Measurements from ENCODE around the gene PTRHD1. TPM values are rescaled to one million over a fixed set of nuclear protein-coding genes. Genes with fewer than 3 reads are reported as not detected.
A peak's percentile ranks its signal among the peaks of the same experiment; 100 is the strongest.

Gene PTRHD1, protein sequence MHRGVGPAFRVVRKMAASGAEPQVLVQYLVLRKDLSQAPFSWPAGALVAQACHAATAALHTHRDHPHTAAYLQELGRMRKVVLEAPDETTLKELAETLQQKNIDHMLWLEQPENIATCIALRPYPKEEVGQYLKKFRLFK
- total RNA-seq, result 10 to 100 TPM; 17.3 to 45.0 (median 37.3) TPM

DNA sequence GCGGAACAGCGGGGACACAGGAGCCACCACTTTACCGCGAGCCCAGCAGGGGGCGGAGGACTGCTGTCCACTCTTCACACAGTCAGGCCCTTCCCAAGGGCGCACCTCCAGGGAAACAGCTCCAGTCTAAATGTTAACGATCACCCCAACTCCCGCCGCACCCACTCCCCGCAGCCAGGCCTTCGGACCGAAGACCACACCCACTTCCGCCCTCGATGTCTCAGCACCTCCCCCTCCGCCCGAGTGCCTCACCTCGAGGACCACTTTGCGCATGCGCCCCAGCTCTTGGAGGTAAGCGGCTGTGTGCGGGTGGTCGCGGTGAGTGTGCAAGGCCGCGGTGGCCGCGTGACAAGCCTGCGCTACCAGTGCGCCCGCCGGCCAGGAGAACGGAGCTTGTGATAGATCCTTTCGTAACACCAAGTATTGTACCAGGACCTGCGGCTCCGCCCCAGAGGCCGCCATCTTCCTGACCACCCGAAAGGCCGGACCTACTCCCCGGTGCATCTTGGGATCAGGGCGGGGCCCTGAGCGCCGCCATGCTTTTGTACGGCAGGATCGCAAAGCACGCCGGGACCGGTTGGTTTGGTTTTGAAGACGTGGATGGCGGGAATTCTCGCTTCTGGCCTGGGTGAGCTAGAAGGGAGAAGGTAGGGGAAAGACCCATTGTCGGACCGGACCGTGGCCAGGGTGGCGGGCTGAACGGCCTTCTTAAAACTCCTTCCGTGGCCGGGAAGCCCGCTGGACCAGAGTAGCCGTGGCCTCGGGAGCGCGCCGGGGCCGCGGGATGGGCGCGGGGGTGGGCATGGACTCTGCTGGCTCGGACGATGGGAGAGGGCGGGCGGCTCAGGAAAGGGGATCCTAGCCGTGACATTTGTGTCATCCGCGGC is at the start of gene PTRHD1, which contains the start of gene CENPO:
TSS of gene PTRHD1 (minus strand) at position 518 of the 887 bp plus-strand sequence. CDS start at position 504, 14 bp downstream.
TSS of gene CENPO (plus strand) at position 552 of the 887 bp plus-strand sequence. CDS start 495 bp downstream, outside the sequence.
- H3K27me3 ChIP-seq, result no peaks in the 10 kb centered on the region
- in situ Hi-C loops (cut with MboI; ENCODE audit: low sequenced_read_pairs in 4 of 4) (loop anchor here in 1 of 4 donors (25.0 kb wide), 1 partner anchor 381 kb away; no protein-coding TSS in a partner anchor), intact Hi-C loops (cut with DNase I; ENCODE audit: low total_unique reads) (loop anchor here (2.0 to 5.0 kb wide), 2 partner anchors 51 to 302 kb away; partner anchors contain the start of gene NCOA1)
- ATAC-seq (peak; percentile 97 to 98), DNase-seq (peak; percentile 93 to 95)
- peak within 1 kb of the TSS; percentile 67 to 94 (median 88) for H3K4me3 ChIP-seq
- TF ChIP-seq, protein P1, sequence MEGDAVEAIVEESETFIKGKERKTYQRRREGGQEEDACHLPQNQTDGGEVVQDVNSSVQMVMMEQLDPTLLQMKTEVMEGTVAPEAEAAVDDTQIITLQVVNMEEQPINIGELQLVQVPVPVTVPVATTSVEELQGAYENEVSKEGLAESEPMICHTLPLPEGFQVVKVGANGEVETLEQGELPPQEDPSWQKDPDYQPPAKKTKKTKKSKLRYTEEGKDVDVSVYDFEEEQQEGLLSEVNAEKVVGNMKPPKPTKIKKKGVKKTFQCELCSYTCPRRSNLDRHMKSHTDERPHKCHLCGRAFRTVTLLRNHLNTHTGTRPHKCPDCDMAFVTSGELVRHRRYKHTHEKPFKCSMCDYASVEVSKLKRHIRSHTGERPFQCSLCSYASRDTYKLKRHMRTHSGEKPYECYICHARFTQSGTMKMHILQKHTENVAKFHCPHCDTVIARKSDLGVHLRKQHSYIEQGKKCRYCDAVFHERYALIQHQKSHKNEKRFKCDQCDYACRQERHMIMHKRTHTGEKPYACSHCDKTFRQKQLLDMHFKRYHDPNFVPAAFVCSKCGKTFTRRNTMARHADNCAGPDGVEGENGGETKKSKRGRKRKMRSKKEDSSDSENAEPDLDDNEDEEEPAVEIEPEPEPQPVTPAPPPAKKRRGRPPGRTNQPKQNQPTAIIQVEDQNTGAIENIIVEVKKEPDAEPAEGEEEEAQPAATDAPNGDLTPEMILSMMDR (IDR thresholded peaks at IDR 0.05 in 4 of 5, conservative IDR thresholded peaks at IDR 0.05 in 1 of 5), result peak; percentile 57 to 72 (median 66)
- peak; percentile 31 to 36 for TF ChIP-seq POLR2A (IDR thresholded peaks at IDR 0.05)
- no peaks in the 10 kb centered on the region for H3K9me3 ChIP-seq
- H3K36me3 ChIP-seq, result no peaks in the 10 kb centered on the region
- H3K27ac ChIP-seq, result peak within 1 kb of the TSS; percentile 95 to 99 (median 98)
- peaks cover 16 to 17% of the 10 kb centered on the region in 2 donors for H3K4me1 ChIP-seq

DNA sequence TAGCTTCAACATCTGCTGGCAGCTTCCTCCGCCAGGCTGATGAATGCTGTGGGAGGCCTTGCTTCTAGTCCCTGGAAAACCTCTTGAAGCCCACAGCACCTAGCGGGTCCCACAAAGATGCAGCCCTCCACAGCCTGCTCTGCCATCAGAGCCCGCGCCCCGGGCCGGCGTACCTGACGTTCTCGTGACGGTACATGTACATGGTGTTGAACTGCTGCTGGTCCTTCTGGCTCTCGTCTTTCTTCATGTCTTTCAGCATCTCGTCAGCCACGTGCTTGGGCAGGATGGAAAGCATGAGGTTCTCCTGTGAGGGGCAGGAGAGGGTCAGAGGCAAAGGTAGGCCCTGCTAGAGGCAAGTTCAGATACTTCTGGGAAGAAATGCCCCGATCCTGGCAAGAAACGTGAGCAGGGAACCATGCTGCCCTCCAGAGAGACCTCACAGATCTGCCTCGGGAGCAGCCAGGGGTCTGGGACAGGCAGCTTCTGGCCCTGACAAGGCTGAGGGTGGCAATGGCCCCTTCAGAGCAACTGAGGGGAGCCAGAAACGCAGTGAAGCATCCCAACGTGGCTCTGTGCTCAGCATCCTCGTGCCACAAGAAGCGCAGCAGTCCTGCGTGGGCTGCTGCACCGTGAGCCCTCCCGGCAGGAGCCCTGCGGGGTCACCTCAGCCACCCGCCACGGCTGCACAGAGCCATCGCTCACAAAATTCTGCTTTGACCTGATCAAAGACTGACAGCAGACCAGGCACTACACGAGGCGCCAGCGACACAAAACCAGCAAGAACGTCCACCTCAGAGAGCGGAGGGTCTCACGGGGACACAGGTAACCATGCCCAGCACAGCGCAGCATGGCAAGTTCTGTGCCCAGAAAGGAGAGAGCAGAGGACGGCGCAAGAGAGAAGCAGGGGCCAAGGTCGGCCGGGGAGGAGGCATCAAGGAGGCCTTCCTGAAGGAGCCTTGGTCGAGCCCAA is 49.2 kb upstream of the PTRHD1 start:
- no peaks in the 10 kb centered on the region for H3K9me3 ChIP-seq
- intact Hi-C loops (cut with DNase I; ENCODE audit: low total_unique reads) (no loop called here), in situ Hi-C loops (cut with MboI; ENCODE audit: low sequenced_read_pairs in 4 of 4) (no loop called here)
- DNase-seq, result no peak
- ATAC-seq, result no peak
- H3K36me3 ChIP-seq, result no peaks in the 10 kb centered on the region
- no peaks in the 10 kb centered on the region for H3K4me1 ChIP-seq
- no peak overlapping the region for H3K27ac ChIP-seq
- TF ChIP-seq POLR2A (IDR thresholded peaks at IDR 0.05), result no peak
- TF ChIP-seq, protein P1 (IDR thresholded peaks at IDR 0.05 in 4 of 5, conservative IDR thresholded peaks at IDR 0.05 in 1 of 5), result no peak
- H3K27me3 ChIP-seq, result no peaks in the 10 kb centered on the region
- H3K4me3 ChIP-seq, result no peak overlapping the region

DNA sequence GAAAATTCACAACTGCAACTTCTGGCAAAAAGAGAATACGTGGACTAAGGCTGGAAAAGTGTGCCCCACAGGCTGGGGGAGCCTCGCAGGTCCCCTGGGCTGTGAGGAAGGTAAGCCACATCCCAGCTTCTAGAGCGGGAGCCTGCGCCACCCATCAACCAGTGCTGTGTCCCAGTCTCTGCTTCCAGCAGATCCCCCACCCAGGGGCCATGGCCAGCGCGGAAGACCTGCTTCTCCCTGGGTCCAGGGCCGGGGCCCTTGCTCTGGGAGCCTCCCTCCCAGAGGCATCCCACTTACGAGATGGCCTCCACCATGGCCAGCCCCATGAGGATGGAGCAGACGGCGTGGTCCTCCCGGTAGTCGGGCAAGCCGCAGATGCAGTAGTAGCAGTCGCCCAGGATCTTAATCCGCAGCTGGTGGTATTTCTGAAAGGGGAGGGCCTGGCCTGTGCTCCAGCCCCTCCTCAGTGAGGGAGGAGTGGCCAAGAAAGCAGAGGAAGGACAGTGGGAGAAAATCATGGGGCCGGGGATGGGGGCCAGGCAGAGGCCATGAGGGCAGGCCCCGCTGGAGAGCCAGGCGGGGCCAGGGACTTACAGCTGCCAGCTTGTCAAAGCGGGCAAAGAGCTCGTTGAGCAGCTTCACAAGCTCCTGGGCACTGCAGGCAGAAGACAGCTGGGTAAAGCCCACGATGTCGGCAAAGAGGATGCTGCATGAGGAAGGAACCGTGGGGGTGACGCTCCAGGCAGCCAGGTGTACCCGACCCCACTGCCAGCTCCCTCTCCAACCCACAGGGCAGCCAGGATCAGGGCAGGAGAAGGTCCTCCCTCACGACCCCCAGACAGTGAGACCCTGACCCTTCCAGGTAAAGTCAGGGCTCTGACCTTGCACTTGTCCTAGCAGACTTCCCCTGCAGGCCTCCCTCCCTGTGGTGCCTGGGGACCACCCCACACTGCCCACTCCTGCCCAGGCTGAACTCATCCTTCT is 48.1 kb upstream of the PTRHD1 start:
- H3K27ac ChIP-seq, result no peak overlapping the region
- H3K36me3 ChIP-seq, result no peaks in the 10 kb centered on the region
- H3K9me3 ChIP-seq, result no peaks in the 10 kb centered on the region
- no peaks in the 10 kb centered on the region for H3K27me3 ChIP-seq
- TF ChIP-seq, protein P1 (IDR thresholded peaks at IDR 0.05 in 4 of 5, conservative IDR thresholded peaks at IDR 0.05 in 1 of 5), result no peak
- TF ChIP-seq POLR2A (IDR thresholded peaks at IDR 0.05), result no peak
- ATAC-seq, result no peak
- no peaks in the 10 kb centered on the region for H3K4me1 ChIP-seq
- in situ Hi-C loops (cut with MboI; ENCODE audit: low sequenced_read_pairs in 4 of 4), result no loop called here
- intact Hi-C loops (cut with DNase I; ENCODE audit: low total_unique reads), result no loop called here
- DNase-seq, result no peak
- H3K4me3 ChIP-seq, result no peak overlapping the region
